Ovary (tissue), 9 donors: ENCODE measurements around the gene MRPL41. TPM values are rescaled to one million over a fixed set of nuclear protein-coding genes. Genes with fewer than 3 reads are reported as not detected.

Source experiments
- DNase-seq, 5 donors: peaks; one replicate each; pipeline ENCODE4 v3.0.0-alpha.2; 2019 to 2020
- H3K27ac ChIP-seq, 2 donors: fragments of 200-600 bp; one replicate each; pipeline versions ENCODE4 v1.5.1 to v1.8.0; 2019 to 2022
- H3K27me3 ChIP-seq: fragments of 200-600 bp; one replicate; pipeline ENCODE4 v1.8.0; 2022
- H3K36me3 ChIP-seq: fragments of 200-600 bp; sonication (generic); one replicate; pipeline ENCODE4 v1.5.1; 2019
- H3K4me1 ChIP-seq: one replicate; pipeline ENCODE4 v1.8.1; 2013; ENCODE audit warnings: mild to moderate bottlenecking, moderate library complexity; ENCODE audit not compliant: insufficient read depth
- H3K4me3 ChIP-seq: fragments of 200-600 bp; sonication (generic); one replicate; pipeline ENCODE4 v1.5.1; 2017
- H3K9me3 ChIP-seq, 2 donors: fragments of 200-600 bp in 1 of 2; sonication (generic) in 1 of 2; one replicate each; pipeline versions ENCODE4 v1.5.1 to v1.8.1; 2013 to 2019; ENCODE audit warnings: mild to moderate bottlenecking in 1 of 2, moderate library complexity in 1 of 2
- EP300 ChIP-seq: sonication (generic); formaldehyde crosslinking; IDR thresholded peaks from one replicate; pipeline ENCODE4 v1.6.1; 2017; ENCODE audit warnings: antibody characterized with exemption
- POLR2A ChIP-seq: fragments of 450-650 bp; IDR thresholded peaks from one replicate; pipeline ENCODE4 v1.6.1; 2017; ENCODE audit warnings: antibody characterized with exemption, mild to moderate bottlenecking, moderate library complexity
- WGBS, 3 donors: extraction: QIAGEN DNeasy Blood & Tissue Kit in 1 of 3; methylation state at CpG; one replicate each; pipeline versions ENCODE4 v1.1.5 to v1.1.7; 2013 to 2017; 5-methylcytosine and 5-hydroxymethylcytosine counted together
- intact Hi-C, 4 donors: fragments of 100-400 bp; cut with DNase I; formaldehyde crosslinking; loops; one replicate each; pipeline versions ENCODE4 v1.11.0 to v1.15.1; 2022 to 2023
- polyA plus RNA-seq, 2 donors: library from polyadenylated mRNA; stranded (reverse); fragments of 200-250 nt in 1 of 2; fragments of 350-450 nt in 1 of 2; fragmentation: Illumina TruSeq in 1 of 2; extraction: RNeasy Lipid Tissue Mini Kit (QIAGEN cat#74804) in 1 of 2; gene quantifications; one replicate each; pipeline ENCODE4 v1.2.3, GENCODE V29; 2013 to 2014
- total RNA-seq, 7 donors: library from RNA; depleted of rRNA in 2 of 7; stranded (reverse); fragments of >200 nt in 2 of 7; fragmentation: NEBNext Ultra II Directional in 3 of 7; extraction: Animal tissue kit (Norgen Biotek cat#: 25700) in 3 of 7; gene quantifications; one replicate each; pipeline versions ENCODE4 v1.1.0 to v1.2.4, GENCODE V29; 2016 to 2023
- TF ChIP-seq, protein P1 (sequence below), 3 donors: fragments of 450-650 bp in 2 of 3; fragments of 200-600 bp in 1 of 3; IDR thresholded peaks; one replicate each; pipeline versions ENCODE4 v1.5.1 to v1.8.0; 2016 to 2022; ENCODE audit warnings: antibody characterized with exemption in 3 of 3, mild to moderate bottlenecking in 1 of 3
- donor health status: DM: no; HTN: no; CAD: no; lungs with moderate emphysema.
- donor health status: DM: no; HTN: no; CAD: no.
- donor health status: Bipolar disorder and iron deficiency.
- donor health status: DM: yes; HTN: yes; CAD: no.
- donor health status: DM: no; HTN: no; CAD: no.
- donor health status: DM: yes; HTN: yes; CAD: no.

The MRPL41 gene
- total and polyA plus RNA-seq, 9 donors = 1.0 to 61.9 (median 48.3) TPM

DNA sequence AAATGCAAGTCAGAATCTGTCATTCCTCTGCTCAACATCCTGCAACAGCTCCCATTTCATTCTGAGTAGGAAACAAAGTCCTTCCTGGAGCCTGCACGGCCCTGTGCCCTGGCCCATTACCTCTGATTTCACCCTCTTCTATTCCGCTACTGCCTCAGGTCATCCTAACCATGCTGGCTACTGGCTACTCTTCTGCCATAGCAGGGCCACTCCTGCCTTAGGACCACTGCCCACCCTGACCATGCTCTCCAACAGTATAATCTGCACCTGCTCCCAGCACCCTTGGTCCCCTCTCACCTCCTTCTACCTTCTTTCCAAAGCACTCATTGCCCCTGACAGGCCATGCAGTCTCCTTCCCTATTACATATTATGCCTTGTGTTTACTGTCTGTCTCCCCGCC lies 18.9 kb downstream of the MRPL41 start:
- Histone ChIP-seq H3K4me1 (no peaks in the 10 kb centered on the region), H3K9me3 (no peaks in the 10 kb centered on the region), H3K27ac (no peak overlapping the region), H3K36me3 (no peaks in the 10 kb centered on the region), H3K4me3 (no peak overlapping the region), H3K27me3 (no peaks in the 10 kb centered on the region)
- TF ChIP-seq EP300 (no peak), POLR2A (no peak)
- TF ChIP-seq, protein P1, sequence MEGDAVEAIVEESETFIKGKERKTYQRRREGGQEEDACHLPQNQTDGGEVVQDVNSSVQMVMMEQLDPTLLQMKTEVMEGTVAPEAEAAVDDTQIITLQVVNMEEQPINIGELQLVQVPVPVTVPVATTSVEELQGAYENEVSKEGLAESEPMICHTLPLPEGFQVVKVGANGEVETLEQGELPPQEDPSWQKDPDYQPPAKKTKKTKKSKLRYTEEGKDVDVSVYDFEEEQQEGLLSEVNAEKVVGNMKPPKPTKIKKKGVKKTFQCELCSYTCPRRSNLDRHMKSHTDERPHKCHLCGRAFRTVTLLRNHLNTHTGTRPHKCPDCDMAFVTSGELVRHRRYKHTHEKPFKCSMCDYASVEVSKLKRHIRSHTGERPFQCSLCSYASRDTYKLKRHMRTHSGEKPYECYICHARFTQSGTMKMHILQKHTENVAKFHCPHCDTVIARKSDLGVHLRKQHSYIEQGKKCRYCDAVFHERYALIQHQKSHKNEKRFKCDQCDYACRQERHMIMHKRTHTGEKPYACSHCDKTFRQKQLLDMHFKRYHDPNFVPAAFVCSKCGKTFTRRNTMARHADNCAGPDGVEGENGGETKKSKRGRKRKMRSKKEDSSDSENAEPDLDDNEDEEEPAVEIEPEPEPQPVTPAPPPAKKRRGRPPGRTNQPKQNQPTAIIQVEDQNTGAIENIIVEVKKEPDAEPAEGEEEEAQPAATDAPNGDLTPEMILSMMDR (IDR thresholded peaks at IDR 0.05) = no peak
- DNase-seq = no peak
- intact Hi-C loops = no loop called here
- WGBS, 3 donors = 97 to 100% (median 99%) methylated on average over 3 of the region's 3 CpGs

GRCh38 chr9:137574192-137574591 lies 22.5 kb downstream of the MRPL41 start:
- intact Hi-C loops = no loop called here
- no peak overlapping the region for H3K27ac ChIP-seq
- H3K4me1 ChIP-seq = peaks cover 4% of the 10 kb centered on the region
- no peaks in the 10 kb centered on the region for H3K36me3 ChIP-seq
- TF ChIP-seq POLR2A (no peak), EP300 (no peak)
- TF ChIP-seq, protein P1 (IDR thresholded peaks at IDR 0.05) = no peak
- DNase-seq = no peak
- no peaks in the 10 kb centered on the region for H3K9me3 ChIP-seq
- H3K27me3 ChIP-seq = no peaks in the 10 kb centered on the region
- WGBS, 3 donors = 88 to 95% (median 90%) methylated on average over 10 of the region's 10 CpGs
- no peak overlapping the region for H3K4me3 ChIP-seq

- TF ChIP-seq POLR2A (no peak), EP300 (no peak)
- TF ChIP-seq, protein P1 (IDR thresholded peaks at IDR 0.05) = no peak
- no peak overlapping the region for H3K27ac ChIP-seq
- no peak overlapping the region for H3K4me3 ChIP-seq
- WGBS, 3 donors = 64 to 77% (median 74%) methylated on average over 9 of the region's 9 CpGs
- no peaks in the 10 kb centered on the region for H3K9me3 ChIP-seq
- intact Hi-C loops = no loop called here
- H3K27me3 ChIP-seq = no peaks in the 10 kb centered on the region
- H3K4me1 ChIP-seq = peaks cover 4% of the 10 kb centered on the region
- no peaks in the 10 kb centered on the region for H3K36me3 ChIP-seq
- DNase-seq = no peak
Observed at GRCh38 chr9:137575364-137575715, 23.7 kb downstream of the MRPL41 start.

GRCh38 chr9:137575716-137576411 lies 24.2 kb downstream of the MRPL41 start:
- H3K27me3 ChIP-seq = no peaks in the 10 kb centered on the region
- no peaks in the 10 kb centered on the region for H3K9me3 ChIP-seq
- WGBS, 3 donors = 79 to 84% (median 82%) methylated on average over 12 of the region's 12 CpGs
- no peak for DNase-seq
- TF ChIP-seq, protein P1 (IDR thresholded peaks at IDR 0.05) = no peak
- TF ChIP-seq POLR2A (no peak), EP300 (no peak)
- H3K36me3 ChIP-seq = no peaks in the 10 kb centered on the region
- no peak overlapping the region for H3K27ac ChIP-seq
- H3K4me3 ChIP-seq = no peak overlapping the region
- intact Hi-C loops = no loop called here
- peaks cover 4% of the 10 kb centered on the region for H3K4me1 ChIP-seq
